Head of caudate nucleus (tissue), 42 donors: ENCODE results near the gene ZBTB7C.

Source experiments
- DNase-seq, 42 donors: peaks; one replicate each; pipeline versions ENCODE4 v3.0.0 to v3.0.0-alpha.2; 2020 to 2021; ENCODE audit warnings: mixed read lengths in 7 of 42
- intact Hi-C: fragments of 100-400 bp; cut with DNase I; formaldehyde crosslinking; loops from one replicate; pipeline ENCODE4 v1.15.0; 2022

Gene ZBTB7C

DNA sequence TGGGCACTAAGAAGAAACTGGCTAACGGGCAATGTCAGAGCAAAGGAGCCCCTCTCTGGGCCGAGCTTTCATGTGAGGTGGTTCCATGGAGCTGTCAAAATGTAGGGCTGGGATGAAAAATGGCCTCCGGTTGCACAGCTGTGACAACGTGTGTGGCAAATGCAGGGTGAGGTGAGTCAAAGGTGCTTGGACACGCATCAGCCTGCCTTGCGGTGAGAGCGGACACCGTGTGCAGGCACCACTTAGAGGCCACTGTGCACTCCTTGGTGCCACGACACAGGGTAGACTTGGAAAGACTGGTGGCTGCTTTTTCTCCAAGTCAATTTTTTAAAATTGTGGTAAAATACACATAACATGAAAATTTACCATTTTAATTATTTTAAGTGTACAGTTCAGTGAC is 195.4 kb downstream of the ZBTB7C start:
- DNase-seq = no peak
- intact Hi-C loops = no loop called here

DNA sequence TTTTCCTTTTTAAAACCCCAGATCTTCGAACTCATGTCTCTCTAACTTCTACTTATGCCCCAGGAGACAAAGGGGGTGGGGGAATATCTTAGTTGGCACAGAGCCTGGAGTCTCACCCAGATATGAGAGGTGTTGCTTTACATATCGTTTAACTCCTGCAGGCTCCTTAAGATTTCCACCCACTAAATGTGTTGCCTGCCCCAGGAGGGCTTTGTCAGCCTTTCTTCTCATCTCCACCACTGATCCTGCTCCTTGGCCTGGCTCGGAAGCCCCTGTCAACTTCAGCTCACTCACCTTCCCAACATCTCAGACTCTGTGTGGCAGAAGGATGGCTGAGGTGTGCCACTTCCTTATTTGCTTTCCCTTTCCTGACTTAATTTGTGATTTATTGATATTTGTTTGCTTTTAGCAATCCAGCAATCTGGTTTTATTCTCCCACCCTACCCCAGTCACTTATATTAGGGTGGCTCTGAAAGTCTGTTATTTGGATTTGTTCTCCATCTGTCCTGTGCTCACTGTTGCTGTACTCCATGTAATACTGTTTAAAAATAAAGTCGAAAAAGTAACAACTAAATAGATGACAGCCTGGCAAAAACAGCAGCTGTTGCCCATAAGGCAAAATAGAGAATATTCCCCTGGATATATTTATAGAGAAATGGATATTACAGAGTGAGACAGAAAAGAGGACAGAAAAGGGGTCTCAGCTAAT is 200.6 kb downstream of the ZBTB7C start:
- intact Hi-C loops = no loop called here
- DNase-seq = no peak

DNA sequence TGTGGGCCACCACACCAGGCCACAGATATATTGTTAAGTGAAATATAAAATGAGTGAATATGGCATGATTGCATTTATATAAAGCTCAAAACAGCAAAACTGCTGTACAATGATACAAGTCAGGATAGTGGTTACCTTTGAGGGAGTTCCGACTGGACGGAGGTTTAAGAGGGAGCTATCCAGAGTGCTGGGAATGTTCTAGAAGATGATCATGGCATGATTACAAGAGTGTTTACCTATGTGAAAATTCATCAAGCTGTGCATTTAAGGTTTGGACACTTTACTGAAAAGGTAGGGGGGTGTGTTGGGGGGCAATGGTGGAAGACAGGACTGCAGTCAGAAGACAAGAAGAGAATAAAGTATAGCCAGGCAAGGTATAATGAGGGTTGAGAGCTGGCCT is 201.4 kb downstream of the ZBTB7C start:
- intact Hi-C loops = no loop called here
- no peak for DNase-seq

DNA sequence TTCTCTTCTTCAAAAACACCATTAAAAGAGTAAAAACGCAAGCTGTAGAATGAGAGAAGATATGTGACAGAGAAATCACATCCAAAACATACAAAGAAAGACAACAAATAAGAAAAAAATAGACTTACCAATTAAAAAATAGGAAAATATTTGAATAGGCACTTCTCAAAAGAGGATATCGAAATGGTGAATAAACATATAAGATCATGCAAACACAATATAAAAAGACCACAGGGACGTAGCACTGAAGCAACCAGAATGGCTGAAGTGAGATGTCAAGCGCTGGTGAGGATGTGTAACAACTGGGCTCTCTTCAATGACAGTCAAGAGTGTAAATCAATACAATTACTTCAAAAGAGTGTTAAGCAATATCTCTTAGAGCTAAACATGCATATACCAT is 202.3 kb downstream of the ZBTB7C start:
- intact Hi-C loops = no loop called here
- peak in 2 of 42 donors; percentile 3 to 5 for DNase-seq

DNA sequence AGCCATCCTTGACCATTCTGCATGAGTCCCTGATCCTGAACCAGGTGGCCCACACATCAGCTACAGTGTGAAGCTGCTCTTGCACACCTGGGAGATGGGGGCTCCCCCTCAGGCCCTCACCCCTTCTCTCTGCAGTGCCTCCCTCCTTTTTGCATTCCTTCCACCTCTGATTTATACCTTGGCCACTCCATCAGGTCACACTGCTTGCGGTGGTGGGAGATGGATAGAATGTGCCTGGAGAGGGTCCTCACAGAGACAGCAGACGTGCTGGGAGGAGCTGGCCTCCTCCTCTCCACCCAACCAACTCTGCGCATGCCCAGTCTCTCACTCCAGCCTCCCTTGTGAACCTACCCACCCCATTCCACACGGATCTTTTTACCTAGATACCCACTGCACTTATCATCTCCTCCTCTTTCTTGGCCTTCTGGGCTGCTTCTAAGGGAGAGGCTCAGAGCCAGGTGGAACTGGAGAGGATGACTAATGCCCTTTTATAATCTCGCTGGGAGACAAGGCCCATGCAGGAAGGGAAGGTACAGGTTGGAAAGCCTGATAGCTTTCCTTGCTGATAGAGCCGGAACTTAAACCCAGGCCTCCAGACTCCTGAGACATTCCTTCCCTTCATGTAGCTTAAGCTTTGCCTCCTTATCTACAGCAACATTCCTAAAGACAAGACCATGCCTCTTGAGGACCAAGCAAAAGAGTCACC is 205.1 kb downstream of the ZBTB7C start:
- intact Hi-C loops = no loop called here
- DNase-seq = peak in 2 of 42 donors; percentile 21 to 25

DNA sequence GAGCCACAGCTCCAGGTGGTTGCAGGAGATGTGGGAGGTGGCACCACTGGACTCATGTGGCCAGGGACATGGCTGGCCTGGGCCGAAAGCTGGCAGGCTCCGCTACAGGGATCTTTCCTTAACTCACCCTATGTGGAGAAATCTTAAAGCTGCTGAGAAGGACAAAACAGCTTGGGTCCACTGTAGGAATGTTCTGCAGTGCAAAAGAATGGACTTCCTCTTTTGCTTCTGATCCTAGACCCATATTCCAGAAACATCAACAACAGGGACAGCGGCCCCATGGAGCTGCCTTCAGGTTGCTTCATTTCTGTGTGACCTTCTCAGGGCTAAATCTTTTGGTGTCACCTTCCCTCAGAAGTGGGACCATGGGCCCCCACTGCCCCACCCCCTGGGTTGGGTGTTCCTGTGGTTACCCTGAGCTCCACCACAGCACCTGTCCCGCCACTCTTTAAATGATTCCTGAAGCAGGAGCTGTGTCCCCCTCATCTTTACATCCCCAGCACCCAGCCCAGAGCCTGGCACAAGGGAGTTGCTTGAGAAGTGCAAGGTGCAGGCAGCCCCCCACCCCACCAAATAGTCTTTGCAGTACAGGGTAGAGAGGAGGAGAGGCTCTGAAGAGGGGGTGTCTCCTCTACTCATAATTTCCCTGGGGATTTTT is 205.8 kb downstream of the ZBTB7C start:
- intact Hi-C loops = no loop called here
- peak in 2 of 42 donors; percentile 9 to 27 for DNase-seq

DNA sequence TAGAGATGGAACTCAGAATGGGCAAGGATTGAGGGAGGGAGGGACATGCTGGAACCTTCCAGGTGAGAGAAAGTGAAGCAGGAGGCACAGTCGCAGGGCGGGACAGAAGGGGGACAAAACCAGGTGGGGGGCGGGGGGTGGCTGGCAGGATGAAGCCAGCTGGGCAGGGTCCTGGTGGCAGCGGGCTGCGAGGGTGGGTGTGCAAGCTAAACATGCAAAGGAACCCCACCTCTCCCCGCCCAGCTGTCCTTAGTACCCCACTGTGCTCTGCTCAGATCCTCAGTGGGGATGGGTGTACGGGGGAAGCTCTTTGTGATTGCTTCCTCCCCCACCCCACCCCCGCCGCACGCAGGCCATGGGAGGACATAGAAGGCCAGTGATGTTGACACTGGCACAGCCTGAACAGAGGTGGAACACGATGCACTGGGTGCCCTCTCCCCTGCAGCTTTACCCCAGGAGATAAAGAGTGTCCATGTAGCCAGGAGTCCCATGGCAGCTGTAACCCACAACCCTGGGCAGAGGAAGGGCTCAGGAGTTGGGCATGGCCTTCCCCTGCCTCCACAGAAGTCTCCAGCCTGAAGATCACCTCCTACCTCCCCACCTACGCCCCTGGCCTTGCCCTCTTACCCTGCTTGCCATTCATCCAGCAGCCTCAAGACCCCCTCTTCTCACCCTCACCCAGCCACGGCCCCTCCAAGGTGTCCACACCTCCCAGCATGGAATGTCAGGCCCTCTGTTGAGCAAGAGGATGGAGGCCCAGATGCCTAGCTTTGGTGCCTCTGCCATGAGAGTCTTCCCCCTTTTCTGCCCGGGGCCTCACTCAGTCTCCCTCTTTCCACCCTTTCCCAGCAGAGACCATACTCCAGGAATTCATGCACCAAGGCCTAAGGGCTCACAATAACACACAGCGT is 206.6 kb downstream of the ZBTB7C start:
- peak in 1 of 42 donors; percentile 19 for DNase-seq
- intact Hi-C loops = no loop called here

DNA sequence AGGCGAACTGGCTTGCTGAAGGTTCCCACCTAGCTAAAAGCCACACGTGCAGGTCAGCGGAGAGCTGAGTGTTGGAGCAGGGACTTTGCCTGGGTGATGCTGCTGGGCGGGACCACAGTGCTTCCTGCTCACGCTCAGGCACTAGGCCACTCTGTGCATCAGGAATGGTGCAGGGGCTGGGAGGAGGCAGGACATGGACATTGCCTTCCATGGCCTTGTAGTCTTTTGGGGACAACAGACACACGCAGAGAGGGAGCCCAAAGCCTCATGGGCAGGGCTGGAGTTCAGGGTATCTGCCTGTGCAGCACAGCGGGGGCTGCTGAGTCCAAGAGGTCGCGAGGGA is 207.2 kb downstream of the ZBTB7C start:
- peak in 1 of 42 donors; percentile 34 for DNase-seq
- intact Hi-C loops = no loop called here

DNA sequence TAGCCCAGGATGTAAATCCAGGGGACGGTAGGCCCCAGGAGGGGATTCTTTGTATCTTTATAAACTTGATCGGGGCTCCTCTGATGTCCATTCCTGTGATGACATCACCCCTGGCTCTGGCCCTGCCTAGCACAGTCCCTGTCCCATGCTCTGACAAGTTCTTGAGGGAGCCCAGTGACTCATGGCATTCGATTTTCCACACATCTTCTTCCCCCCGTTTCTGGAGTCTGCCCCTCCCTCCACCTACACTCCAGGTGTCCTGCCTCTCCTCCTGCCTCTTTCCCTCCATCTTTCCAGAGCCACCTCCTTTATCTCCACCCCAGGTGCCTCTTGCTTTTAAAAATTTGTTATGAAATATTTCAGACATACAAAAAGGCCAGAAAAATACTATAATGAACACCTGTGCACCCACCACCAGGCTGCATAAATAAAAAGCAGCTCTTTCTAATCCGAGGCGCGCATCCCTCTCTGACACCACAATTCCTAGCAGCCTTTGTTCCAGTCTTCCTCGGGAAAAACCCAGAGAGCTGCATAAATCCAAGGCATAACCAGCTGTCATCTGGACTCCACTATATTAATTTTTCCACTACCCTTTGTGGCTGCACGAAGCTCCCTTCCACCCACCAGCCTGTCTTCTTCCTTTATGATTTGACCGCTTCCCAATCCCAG is 207.7 kb downstream of the ZBTB7C start:
- intact Hi-C loops = no loop called here
- DNase-seq = peak in 1 of 42 donors; percentile 7

DNA sequence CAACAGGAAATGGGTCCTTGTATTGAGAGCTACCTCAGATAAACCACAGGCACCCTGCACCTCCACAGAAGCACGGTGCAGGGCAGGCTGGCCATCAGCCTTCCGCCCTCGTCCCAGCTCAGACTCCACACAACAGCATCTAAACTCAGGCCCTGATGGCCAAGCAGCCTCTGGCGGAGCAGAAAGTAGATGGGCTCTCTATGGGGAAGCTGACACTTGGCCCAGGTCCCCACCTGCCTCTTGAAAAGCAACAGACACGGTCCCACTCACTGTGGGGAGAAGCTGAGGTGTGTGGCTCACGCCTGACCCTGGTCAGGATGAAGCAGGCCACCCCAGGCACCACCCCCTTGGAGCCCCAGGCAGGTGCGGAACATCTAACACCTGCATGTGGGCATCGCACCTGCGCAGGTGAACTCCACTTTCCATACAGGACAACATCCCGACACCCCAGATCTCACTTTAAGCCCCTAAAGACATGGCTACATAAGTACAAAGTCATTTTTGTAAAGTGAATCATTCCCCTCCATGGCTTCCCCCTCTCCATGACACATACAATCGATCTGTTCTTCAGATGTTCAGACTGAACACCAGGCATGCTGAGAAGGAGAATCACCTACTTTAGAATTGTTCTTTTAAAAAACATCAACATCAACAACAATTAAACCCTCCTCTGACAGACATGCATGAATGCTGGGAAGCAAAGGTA is 208.4 kb downstream of the ZBTB7C start:
- intact Hi-C loops = no loop called here
- peak in 1 of 42 donors; percentile 15 for DNase-seq

DNA sequence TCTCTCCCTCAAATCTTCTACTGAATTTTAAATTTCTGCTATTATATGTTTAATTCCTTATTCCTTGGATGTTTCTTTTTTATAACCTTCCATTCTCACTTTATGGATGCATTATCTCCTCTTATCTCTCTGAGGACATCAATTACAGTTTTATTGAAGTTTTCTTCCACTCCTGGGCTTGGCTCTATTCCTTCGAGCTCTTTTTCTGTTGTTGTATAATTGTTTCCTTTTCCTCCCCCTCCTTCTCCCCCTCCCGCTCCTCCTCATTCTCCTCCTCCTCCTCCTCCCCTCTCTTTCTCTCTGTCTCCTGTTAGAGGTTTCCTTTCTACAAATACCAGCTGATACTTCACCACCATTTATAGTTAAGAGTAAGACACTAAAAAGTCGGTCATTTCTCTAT is 209.8 kb downstream of the ZBTB7C start:
- no peak for DNase-seq
- intact Hi-C loops = no loop called here

DNA sequence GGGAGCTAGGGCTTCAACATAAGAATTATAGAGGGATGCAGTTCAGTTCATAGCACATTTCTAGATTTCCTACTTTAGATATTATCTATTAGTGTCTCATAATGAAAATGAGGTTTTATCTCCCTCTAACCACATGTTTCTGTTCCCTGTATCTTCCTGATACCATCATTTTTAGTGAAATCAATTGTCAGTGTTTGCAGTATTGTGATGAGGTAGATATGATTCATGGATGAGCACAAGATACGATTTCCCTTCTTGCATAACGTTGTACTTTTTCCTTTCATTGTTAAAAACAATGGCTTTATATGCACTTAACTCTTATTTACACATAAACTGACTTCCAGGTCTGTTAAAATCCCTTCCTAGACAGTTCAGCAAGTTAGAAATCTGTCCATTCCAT is 211.4 kb downstream of the ZBTB7C start:
- intact Hi-C loops = no loop called here
- DNase-seq = no peak

DNA sequence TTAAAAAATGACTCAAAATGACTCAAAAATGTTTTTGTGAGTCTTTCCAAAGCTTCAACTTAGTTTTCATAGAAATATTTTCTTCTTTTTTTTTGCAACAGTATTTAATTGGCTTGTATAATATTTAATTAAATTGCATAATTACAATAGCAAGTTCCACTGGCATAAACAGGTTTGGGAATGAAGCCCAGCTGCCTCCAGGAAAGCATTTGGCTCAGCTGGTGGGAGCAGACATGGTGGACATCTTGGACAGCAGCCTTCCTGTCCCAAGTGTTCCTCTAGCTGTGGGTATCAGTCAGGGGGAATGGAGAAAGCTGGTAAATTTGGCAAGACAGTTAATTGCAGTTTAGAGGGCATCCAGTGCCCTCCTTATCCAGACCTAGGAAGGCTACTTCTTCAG is 213.4 kb downstream of the ZBTB7C start:
- intact Hi-C loops = no loop called here

DNA sequence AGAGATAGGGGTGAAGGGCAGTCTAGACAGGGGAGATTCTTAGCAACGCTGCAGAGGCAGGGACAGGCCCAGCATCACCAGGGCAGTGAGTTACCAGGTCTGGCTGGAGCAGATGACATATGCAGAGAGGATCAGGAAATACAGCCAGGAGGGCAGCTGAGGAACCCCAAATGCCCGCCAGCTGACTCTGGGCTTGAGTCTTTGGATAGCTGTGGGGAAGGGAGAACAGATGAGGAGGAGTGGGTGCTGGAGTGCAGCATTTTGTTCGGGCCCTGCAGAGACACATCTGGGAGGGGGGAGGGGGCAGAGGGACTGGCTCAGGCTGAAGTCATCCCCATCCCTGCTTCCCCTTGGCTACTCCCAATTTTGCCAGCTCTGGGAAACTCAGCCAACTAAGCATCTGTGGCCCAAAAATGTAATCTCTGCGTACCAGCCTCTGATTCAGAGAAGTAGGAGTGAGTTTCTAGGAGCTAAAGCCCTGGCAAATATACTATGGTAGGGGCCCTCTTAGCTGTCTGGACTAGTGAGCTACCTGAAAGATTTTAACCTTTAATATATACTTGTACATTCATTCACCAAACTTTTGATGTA is 214.5 kb downstream of the ZBTB7C start:
- intact Hi-C loops = no loop called here
- peak in 2 of 42 donors; percentile 28 to 35 for DNase-seq

More for the DNA sequence above, 213.4 kb downstream of the ZBTB7C start:
- peak in 6 of 42 donors; percentile 12 to 59 (median 34) for DNase-seq

DNA sequence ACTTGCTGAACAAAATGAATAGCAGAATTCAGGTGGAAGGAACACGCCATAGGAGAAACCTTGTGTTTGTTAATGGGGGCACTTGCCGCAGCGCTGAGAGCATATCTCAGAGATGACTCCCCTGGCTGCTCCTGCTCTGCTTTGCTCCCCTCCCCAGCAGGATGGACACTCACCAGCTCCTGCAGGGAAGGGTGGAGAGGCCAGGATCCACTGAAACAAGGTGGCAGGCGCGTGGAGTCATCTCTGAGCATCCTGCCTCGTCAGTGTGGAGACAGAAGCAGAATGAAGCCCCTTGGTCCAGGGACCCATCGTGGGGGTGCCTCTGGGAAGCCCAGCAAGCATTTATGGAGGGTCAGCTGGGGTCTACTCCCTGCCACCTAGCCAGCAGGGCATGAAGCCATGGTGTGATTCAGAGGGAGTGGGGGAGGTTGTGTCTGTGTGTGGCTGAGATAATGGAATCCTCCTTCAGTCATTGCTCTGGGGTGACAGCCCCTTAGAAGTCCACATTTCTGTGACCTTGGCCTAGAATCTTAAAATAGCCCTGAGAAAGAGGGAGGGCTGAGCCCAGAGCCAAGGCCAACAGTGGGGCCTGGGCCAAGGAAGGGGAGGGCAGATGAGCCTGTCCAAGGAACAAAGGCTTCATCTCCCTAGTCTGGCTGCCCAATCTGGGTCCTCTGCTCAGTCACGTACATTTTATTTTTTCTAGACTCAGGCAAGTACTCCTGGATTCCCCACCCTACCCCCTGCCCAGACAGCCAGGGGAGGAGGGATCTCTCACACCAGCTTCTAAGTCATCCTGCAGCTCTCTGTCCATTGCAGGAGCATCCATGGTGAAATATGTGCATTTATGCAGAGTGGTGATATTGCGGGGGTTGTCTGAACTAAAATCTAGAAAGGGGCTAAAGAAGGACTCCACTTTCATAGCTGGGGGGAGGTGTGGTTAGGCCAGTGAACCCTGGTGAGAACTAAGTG is 215.4 kb downstream of the ZBTB7C start:
- intact Hi-C loops = no loop called here
- peak in 2 of 42 donors; percentile 22 to 31 for DNase-seq

DNA sequence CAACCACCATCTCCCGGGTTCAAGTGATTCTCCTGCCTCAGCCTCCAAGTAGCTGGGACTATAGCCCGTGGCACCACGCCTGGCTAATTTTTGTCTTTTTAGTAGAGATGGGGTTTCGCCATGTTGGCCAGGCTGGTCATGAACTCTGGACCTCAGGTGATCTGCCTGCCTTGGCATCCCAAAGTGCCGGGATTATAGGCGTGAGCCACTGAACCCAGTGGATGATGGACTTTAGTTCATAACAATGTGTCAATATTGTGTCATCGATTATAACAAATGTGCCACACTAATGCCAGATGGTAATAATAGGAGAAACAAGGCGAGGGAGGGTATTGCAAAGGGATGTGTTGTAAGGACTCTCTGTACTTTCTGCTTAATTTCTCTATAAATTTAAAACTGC is 216.6 kb downstream of the ZBTB7C start:
- no peak for DNase-seq
- intact Hi-C loops = no loop called here

DNA sequence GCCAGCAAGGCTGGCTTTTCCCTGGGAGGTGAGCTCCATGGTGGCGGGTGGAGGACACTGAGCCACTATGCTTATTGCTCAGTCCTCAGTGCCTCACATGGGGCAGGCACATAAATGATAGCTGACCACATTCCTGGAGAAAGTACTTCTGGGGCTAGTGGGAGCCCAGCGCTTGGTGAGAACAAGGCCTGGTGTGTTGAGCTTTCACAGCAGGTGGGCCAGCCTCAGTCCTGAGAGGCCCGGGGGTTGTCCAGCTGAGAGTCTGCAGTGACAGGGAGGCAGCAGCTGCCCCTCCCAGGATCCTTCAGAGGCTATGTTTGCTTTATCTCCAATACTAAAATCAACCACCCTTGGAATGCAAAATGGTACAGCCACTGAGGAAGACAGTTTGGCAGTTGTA is 217.7 kb downstream of the ZBTB7C start:
- intact Hi-C loops = no loop called here
- no peak for DNase-seq
